Amygdala (tissue), 56 donors: ENCODE results near the gene FCN1.

Source experiments
- DNase-seq, 56 donors: peaks; one replicate each; lab custom pipeline; 2025; lab: John Stamatoyannopoulos, UW

FCN1 gene

DNA sequence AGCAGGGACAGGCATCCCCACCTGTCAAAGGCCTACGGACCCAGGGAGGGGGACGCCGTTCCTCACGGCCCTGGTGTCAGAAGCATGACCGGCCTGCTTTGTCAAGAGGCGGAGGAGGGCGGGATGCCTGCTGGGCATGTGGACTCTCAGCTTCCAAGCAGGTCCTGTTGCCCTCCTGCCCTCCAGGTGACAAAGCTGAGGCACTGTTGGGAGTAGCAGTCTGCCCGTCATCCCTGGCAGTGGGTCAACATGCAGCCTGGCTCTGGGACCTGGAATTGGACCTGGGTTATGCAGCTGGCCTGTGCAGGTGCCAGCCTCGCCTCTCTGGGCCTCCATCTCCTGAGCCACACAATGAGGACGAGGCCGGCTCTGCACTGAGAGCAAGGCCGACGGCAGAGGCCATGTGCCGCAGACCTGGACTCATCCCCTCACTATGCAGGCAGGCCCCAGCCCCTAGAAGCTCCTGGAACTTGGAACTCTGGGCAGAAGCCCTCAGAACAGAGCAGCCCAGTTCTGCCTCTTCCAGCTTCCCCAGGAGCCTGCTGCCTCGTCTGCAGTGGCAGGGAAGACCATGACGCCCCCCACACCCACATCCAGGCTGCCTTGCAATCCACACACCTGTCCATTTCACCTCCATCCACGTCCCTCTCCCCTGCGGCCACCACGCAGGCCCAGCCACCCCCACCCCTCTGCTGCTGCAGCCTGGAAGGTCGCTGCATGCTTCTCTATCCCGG lies 20.8 kb upstream of the FCN1 start:
- DNase-seq, result no peak

DNA sequence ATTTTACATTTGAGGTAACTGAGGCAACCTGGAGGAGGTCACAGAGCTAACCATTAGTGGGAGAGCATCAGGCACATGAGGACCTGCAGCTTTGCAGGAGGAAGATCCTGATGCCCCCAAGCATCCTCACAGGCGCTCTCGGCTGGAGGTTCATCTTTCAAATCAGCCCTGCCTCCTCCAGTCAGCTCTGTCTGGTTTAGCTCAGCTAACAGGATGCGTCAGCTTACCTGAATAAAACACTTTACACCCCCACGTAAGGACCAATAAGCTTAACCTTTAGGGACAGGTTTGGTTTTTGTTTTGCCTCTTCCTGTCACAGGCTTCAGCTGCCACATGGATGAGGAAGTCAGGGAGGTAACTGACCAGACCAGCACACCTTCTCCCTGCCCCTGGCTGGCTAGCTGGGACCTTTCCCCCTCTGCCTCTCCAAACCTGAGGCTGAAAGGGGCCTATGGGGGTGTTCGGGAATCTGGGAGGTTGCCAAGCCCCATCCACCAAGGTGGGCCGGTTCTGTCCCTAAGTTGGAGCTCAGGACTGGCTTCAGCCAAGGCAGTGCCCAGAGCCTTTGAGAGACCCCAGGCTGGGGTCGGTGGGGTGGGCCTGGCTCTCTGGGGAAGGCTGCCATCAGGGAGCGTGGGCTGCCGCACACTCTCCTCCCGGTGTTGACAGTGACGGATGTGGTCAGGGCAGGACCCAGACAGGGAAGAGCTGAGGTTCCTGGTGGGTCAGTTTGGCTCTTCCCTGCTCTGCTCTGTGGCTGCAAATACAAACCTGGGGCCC lies 20.0 kb upstream of the FCN1 start:
- DNase-seq, result no peak

DNA sequence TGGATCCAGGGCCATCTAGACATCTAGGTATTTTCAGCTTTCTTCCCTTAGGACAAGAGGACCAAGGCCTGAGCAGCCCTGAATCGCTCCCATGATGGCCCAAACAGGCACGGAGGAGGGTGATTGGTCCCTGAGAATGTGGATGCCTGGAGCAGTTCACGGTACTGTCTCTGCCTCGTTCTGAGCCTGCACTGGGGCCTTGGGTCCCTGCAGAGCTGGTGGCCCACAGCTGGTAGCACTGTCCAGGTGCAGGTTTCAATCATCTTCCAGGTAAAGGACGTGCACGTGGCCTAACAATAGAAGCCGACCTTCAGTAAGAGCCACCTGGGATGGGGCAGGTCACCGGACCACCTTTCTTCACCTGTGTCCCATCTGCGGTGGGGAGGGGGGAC lies 19.4 kb upstream of the FCN1 start:
- no peak for DNase-seq

DNA sequence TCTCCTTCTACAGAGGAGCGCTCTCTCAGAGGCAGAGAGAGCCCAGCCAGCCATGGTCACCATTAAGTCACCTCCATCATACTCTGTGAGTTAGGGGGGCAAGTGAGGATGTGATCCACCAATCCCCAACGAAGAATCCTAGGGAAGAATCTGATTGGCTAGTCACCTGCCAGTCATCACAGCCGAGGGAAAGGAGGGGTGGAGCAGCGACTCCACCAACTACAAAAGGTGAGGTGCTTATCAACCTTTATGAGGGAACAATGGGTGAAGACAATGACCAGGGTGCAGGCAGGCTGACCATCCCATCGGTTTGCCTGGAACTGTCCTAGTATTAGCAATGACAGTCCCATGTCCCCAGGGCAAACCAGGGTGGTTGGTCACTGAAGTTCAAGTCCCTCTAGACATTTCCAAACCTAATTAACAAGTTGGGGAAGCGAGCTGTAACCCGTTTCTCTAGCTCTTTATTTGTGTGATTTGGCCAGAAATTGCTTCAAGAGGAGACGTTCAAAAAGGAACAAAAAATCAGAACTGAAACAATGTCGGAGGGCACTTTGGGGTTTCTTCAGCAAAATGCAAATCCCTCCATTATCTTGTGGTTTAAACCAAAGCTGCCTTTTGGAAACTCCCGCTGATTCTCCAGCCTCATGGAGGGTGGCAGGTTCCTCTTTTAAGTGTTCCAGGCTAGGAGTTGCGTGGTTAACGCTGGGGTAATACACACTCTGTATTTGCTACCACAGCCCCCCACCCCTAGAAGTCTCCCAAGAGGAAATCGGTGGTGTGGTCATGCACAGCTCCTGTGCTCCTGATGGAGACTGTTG lies 18.8 kb upstream of the FCN1 start:
- peak in 2 of 56 donors; percentile 8 to 14 for DNase-seq

DNA sequence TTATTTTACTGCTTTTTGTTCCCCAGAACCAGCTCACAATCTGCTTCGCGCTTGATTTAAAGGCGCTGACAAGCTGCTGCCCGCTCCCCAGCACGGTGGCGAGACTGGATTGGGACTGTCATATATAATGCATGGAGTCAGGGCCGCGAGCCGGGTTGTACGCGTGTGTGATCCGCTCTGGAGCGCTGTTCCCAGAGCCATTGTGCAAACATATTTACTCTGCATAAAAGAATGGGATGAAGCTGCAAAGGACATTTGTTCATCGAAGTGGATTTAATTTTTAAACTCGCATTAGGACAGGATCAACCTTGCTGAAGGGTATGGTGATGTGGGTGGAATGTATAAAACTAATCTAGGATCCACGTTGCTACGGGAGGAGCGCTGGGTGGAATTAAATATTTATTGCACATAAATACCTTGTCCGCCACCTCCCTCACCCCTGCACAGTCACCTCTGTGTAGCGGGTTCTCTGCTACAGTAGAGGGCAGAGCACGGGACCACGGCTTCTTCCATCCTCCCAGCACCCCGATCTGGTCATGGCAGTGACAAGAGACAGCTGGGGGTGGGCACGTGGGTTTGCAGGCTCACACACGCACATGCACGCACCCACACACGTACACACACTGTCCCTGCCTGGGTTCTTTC lies 18.1 kb upstream of the FCN1 start:
- DNase-seq, result no peak

DNA sequence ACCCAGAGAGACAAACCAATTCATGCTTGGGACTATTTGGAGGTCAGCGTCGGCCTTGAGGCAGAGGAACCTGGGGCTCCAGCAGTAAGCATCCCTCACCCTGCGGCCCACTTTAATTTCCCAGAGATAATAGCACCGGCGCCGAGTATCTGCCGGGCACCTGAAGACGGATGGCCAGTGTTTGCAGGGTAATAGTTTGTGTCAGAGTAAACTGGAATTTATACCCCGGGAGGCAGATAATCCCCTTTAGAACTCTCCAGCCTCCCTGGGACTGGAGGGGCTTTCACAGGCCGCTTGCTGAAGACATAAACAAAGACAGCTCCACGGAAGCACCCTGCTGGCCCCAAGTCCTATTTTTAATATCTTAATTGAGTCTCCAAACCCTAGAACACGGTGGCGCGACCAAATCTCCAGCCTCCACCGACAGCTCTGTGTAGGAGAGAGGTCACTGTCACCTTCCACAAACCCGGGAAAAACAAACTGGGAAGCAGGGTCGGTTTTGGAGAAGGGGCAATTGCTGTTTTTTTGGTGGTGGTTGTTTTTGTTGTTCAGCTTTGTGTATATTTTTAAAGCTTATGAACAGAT lies 17.4 kb upstream of the FCN1 start:
- DNase-seq, result no peak

DNA sequence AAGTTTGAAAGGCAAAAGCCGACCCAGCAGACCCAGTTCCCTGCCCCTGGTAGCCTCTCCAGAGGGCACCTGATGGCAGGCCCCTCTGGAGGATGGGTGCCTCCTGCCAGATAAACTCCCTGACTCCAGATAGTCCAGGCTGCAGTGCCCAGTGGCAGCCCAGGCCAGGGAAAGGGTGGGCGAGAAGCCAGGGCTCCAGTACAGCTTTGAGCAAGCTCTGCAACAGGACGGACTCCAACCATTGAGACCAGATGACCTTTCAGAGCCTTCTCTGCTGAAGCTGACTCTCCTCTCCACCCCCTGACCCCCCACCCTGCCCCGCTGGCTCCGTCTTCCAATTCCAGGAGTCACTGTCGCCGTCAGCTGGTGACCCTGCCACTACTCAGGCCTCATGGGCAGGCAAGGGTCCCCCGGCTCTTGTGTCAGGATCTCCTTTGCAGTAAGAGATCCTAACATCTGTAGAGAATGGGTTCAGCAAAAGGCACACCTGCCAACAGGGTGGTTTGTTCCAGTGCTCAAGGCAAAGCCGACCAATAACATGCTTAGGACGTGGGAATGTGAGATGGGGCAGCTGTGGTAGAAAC lies 15.5 kb upstream of the FCN1 start:
- no peak for DNase-seq

DNA sequence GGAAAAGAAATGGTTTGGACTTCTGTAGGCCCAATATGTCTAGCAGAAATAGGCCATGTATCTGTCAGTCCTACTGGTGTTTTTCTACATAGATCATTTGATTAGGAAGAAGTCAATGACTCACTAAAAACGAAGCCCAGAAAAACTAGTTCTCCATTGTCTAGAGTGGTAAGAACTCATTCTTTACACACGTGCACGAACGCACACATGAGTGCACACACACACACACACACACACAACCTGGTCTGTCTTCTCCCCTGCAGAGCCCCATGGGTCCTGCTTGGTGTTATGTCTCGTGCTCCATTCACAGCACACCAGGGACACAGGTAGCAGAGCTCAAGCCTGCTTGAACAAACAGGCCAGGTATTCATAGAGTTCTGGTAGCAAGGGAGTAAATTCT lies 14.9 kb upstream of the FCN1 start:
- DNase-seq, result no peak

DNA sequence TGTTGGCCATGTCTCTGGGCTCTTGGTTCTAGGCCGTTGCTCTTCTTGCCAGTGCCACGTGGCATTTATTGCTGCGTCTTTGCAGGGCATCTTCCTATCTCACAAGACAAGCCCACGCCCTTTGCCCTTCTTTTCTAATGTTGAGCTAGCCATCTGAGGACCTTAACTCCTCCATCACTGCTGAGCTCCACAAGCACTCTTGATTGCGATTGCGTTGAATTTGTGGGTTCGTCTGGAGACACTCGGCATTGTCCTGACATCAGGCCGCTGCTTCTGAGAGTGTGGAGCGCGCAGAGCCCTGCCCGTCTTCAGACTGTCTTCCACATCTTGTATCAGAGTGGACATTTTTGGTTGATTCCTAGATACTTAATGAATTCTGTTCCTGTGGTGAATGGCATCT lies 14.5 kb upstream of the FCN1 start:
- no peak for DNase-seq

DNA sequence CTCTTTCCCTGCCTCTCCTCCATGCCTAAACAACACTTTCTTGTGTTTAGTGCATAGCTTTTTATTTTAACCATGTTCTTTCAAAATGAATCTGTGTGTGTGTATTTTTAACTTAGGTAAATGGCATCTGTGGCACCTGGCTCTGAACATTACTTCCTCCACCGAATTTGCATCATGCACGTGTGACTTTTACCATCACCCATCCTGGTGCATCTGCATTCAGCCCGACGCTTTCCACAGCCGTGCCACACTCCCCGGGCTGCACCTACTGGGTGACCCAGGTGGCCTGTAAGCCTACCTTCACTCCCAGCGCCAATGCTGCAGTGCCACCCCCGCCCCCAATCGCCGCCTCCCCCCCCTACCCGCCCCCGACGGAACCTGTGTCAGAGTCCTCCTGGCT lies 12.7 kb upstream of the FCN1 start:
- no peak for DNase-seq

DNA sequence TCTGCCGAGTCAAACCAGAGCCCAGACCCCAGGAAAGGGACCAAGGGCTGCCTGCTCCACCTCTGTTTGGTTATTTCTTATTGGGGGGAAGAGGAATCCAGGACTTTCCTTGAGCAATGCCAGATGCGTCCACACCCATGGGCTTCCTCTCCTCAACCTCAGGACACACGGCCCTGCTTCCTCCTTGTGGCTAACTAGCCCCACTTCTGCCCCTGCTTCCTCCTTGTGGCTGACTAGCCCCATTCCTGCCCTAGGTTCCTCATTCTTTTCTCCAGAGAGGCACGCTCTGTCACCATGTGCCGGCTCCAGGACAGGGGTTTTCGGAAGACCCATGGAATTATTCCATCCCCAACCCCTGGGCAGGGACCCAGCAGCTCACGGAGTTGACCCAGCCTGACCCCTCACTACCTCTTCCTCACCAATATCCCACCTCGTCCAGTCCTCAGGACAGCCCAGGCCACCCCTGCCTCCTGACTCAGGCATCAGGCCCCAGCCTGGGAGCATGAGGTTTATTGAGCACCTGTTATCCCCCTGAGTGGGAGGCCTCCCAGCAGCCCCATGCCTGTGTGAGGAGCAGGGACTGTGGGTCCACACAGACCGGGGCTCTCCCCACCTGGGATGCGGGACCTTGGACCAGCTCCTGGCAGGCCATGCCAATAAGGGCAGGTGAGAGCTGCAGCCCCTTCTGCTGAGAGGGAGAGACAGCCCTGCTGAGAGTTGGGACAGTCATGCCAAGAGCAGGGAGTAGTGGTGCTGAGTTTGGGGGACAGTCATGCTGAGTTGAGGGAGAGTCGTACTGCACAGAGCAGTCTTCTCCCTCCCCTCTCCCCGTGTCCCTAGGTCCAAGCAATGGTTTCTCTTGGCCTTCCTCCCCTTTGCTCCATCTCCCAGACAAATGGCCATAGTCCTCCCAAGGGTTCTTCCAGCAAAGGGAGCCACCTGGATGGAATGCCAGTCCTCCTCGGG lies 11.8 kb upstream of the FCN1 start:
- DNase-seq, result peak in 3 of 56 donors; percentile 6 to 38 (median 28)

DNA sequence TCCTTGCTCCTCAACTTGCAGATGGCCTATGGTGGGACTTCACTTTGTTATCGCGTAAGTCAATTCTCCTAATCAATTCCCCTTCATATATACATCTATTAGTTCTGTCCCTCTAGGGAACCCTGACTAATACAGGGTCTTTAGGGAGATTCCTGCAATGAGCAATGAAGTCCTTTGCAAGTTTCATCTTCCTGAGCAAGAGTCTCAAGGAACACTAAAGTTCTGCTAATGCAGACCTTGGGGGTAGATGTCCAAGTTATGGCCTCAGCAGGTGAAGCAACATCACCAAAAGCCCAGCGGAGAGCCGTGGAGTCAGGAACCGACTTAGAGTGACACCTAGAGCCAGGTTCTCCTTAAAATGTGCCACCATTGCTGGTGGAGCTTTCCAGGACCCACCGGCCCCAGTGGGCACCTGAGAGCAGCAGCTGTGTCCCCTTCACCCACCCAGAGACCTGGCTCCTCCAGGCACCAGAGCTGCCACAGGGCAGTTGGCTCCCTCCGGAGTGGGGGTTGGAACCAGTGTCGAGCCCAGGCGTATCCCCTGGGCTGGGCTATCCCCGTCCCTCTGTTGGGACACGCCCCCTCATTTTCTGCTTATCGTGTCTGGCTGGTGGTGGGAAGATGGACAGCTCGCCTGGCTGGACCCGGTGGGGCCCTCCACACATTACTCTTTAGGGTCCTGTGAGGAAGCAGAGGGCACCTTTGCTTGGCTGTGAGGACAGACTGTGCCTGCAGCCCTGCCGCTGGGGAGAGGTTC lies 10.9 kb upstream of the FCN1 start:
- no peak for DNase-seq

DNA sequence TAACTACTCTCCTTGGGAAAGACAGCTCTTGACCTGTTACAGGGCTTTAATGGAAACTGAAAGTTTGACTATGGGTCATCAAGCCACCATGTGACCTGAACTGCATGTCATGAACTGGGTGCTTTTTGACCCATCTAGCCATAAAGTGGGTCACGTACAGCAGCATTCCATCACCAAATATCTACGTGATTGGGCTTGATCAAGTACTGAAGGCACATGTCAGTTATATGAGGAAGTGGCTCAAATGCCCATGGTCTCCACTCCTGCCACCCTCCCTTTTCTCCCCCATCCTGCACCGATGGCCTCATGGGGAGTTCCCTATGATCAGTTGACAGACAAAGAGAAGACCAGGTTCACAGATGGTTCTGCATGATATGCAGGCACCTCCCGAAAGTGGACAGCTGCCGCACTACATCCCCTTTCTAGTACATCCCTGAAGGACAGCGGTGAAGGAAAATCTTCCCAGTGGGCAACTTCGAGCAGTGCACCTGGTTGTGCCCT lies 7.3 kb upstream of the FCN1 start:
- DNase-seq, result no peak

DNA sequence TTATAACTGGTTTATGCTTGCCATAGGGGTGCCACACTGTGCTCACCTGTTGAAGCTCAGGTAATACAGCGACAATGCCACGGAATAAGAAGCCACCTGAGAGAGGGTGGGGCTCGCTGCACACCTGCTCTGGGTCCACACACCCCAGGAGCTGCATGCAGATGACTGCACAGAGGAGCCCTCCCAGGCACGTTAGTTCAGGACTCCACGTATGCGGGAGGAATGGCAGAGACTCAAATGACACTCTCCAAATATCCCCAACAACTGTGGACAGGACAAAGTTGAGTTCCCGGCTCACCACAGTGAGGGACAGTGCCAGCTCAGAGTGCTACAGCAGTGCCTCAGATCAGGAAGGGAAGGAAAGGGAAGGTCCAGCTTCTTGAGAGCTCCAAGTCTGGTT lies 5.8 kb upstream of the FCN1 start:
- DNase-seq, result no peak

DNA sequence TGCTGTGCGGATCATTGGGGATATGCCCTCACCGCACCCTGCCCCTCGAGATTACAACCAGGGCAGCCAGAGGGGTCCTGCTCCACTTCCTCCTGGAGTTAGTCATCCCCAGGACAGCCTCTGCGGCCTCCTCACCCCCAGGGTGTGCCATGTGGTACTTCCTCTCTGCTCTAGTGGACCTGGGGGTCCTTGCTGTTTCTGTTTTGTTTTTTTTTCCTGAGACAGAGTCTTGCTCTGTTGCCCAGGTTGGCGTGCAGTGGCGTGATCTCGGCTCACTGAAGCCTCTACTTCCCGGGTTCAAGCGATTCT lies 5.2 kb upstream of the FCN1 start:
- no peak for DNase-seq

DNA sequence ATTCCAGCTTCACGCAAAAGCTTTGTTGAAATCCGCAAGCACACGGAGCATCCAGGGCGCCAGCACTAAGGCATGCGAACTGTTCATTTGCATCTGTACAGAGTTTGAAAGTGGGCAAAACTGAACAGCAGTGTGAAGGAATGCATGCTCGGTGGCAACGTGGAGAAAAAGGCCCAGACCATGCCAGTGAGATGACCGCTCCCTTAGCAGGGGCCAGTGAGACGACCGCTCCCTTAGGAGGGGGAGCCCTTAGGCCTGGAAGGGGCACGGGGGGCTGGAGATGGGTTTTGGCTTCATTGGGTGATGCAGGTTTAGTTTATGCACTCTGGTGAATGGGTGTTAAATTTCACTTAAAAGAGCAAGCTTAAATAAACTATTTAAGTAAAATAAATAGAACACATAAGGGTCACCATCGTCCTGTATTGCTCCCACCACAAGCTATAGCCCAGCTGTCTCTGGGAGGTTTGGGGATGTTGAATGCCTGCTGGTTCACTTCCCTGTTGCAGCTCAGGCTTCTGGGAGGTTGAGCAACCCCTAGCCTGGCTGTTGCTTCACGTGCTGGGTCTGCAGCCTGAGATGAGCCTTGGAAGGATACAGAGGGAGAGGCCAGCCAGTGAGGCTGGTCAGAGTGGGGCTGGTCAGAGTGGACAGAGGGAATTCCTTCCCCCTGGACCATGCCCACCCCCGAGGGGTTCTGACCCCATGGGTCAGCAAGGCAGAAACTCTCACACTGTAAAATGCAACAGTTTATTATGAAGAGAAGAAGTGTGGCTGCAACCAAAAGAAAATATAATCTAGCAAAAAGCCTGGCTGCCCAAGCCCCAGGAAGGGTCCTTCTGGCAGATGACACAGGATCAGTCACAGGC lies 4.6 kb upstream of the FCN1 start:
- DNase-seq, result no peak

DNA sequence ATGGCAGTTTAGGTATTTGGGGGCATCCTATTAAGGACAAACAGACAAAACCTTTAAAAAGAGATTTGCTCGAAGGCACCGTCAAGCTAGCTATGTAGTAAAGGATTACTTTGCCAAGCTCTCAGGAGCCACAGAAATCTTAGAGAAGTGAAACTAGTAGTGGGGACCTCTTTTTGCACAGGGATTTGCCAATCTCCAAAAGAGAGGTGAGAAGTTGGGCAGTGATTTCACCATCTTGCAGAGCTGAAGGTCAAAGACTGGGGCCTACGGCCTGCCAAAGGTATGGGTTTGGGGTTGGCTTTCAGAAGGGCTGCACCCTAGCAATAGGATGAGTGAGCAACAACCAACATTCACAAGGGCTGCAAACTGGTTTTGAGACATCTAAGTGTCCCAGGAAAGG lies 1.6 kb upstream of the FCN1 start:
- no peak for DNase-seq
